RCC 7860 (cell line): ENCODE data around the gene SOAT2.
"Not testable (repeated sequence)": the region's sequence is repeated elsewhere in the genome, so short reads cannot be mapped to it uniquely, and the experiment has no call there.

Source experiments
- DNase-seq: peaks from one replicate; pipeline ENCODE4 v3.0.0-alpha.2; 2015; ENCODE audit warnings: low spot score
- FAIRE-seq: peaks from 2 replicates; lab custom pipeline; 2012; peaks lifted over from hg19 to GRCh38; lab: Jason Lieb, UNC

The SOAT2 gene

GRCh38 chr12:53131844-53132243 is 28.6 kb downstream of the SOAT2 start:
- DNase-seq (no peak), FAIRE-seq (no peak)

- FAIRE-seq (no peak), DNase-seq (no peak)
Measured at GRCh38 chr12:53133722-53134121, 30.4 kb downstream of the SOAT2 start.

GRCh38 chr12:53143355-53143754 is 40.1 kb downstream of the SOAT2 start:
- FAIRE-seq (no peak), DNase-seq (no peak)

- no peak for DNase-seq
- FAIRE-seq: no peak
Measured at GRCh38 chr12:53145383-53146260, 42.3 kb downstream of the SOAT2 start.

GRCh38 chr12:53147181-53147580 is 43.9 kb downstream of the SOAT2 start:
- no peak for DNase-seq
- no peak for FAIRE-seq

- FAIRE-seq: no peak
- DNase-seq: no peak
Measured at GRCh38 chr12:53147653-53148052, 44.4 kb downstream of the SOAT2 start.

- no peak for FAIRE-seq
- DNase-seq: no peak
Measured at GRCh38 chr12:53151039-53151438, 47.8 kb downstream of the SOAT2 start.

- DNase-seq (no peak), FAIRE-seq (no peak)
Measured at GRCh38 chr12:53152390-53152789, 49.1 kb downstream of the SOAT2 start.

- DNase-seq (peak; percentile 41), FAIRE-seq (no peak)
Measured at GRCh38 chr12:53159195-53159839, 56.0 kb downstream of the SOAT2 start.

- no peak for FAIRE-seq
Measured at GRCh38 chr12:53160000-53160399, 56.7 kb downstream of the SOAT2 start.

GRCh38 chr12:53160673-53161072 is 57.4 kb downstream of the SOAT2 start:
- FAIRE-seq: no peak
- DNase-seq: no peak

More at GRCh38 chr12:53160000-53160399, 56.7 kb downstream of the SOAT2 start:
- no peak for DNase-seq

- no peak for DNase-seq
Measured at GRCh38 chr12:53161119-53161911, 58.0 kb downstream of the SOAT2 start.

GRCh38 chr12:53163008-53163407 is 59.7 kb downstream of the SOAT2 start:
- not testable (repeated sequence) for DNase-seq, FAIRE-seq

More at GRCh38 chr12:53161119-53161911, 58.0 kb downstream of the SOAT2 start:
- FAIRE-seq: no peak

GRCh38 chr12:53166837-53167236 is 63.6 kb downstream of the SOAT2 start:
- no peak for DNase-seq
- FAIRE-seq: no peak

- no peak for DNase-seq
- FAIRE-seq: no peak
Measured at GRCh38 chr12:53169644-53170043, 66.4 kb downstream of the SOAT2 start.

GRCh38 chr12:53170215-53170614 is 66.9 kb downstream of the SOAT2 start:
- FAIRE-seq (no peak), DNase-seq (no peak)

- FAIRE-seq (no peak), DNase-seq (no peak)
Measured at GRCh38 chr12:53170876-53171724, 67.8 kb downstream of the SOAT2 start.

GRCh38 chr12:53171725-53172329 is 68.5 kb downstream of the SOAT2 start:
- no peak for FAIRE-seq

GRCh38 chr12:53172352-53172751 is 69.1 kb downstream of the SOAT2 start:
- DNase-seq (no peak), FAIRE-seq (no peak)

More at GRCh38 chr12:53171725-53172329, 68.5 kb downstream of the SOAT2 start:
- DNase-seq: no peak
